DND-41 (cell line): ENCODE data around the gene GPR15.

Experiments
- ATAC-seq: fragments of 200-7000 bp; cut with Tn5 transposase; 3 replicates; pipeline ENCODE4 v1.9.1; 2021; ENCODE audit warnings: low read depth; ENCODE audit not compliant: insufficient read depth
- DNase-seq: peaks from one replicate; pipeline ENCODE4 v3.0.0-alpha.2; 2020
- H2AFZ ChIP-seq: 2 replicates; pipeline ENCODE4 v1.6.0; 2012; ENCODE audit warnings: low read depth, low read length
- H3K27ac ChIP-seq: 2 replicates; pipeline ENCODE4 v1.5.1; 2012; ENCODE audit warnings: low read length, inconsistent platforms
- H3K27me3 ChIP-seq: fragments of 200-600 bp; sonication (generic); 2 replicates; pipeline ENCODE4 v1.6.0; 2012; ENCODE audit warnings: low read length, mild to moderate bottlenecking, inconsistent platforms; ENCODE audit not compliant: insufficient read depth, poor library complexity
- H3K36me3 ChIP-seq: 2 replicates; pipeline ENCODE4 v1.5.1; 2012; ENCODE audit warnings: low read length, inconsistent platforms; ENCODE audit not compliant: insufficient read depth
- H3K4me1 ChIP-seq: 2 replicates; pipeline ENCODE4 v1.5.1; 2012; ENCODE audit warnings: mild to moderate bottlenecking, low read length; ENCODE audit not compliant: insufficient read depth
- H3K4me2 ChIP-seq: 2 replicates; pipeline ENCODE4 v1.6.0; 2012; ENCODE audit warnings: mild to moderate bottlenecking, moderate library complexity, low read length, inconsistent platforms; ENCODE audit not compliant: insufficient read depth
- H3K4me3 ChIP-seq, 2 experiments: fragments of 200-600 bp in 1 of 2; shearing (Covaris generic) in 1 of 2; 2 replicates each; pipeline ENCODE4 v1.5.1; 2012 to 2016; ENCODE audit warnings: inconsistent platforms in 2 of 2, low read length in 2 of 2, mild to moderate bottlenecking in 2 of 2, low read depth in 1 of 2, moderate library complexity in 1 of 2
- H3K79me2 ChIP-seq: 2 replicates; pipeline ENCODE4 v1.6.0; 2012; ENCODE audit warnings: low read length, inconsistent platforms; ENCODE audit not compliant: insufficient read depth
- H3K9ac ChIP-seq: 2 replicates; pipeline ENCODE4 v1.6.0; 2012; ENCODE audit warnings: low read depth, mild to moderate bottlenecking, inconsistent platforms, low read length, moderate library complexity
- H3K9me3 ChIP-seq: 2 replicates; pipeline ENCODE4 v1.5.1; 2012; ENCODE audit warnings: low read length, moderate library complexity, mild to moderate bottlenecking, inconsistent platforms; ENCODE audit not compliant: insufficient read depth, severe bottlenecking
- H4K20me1 ChIP-seq: 2 replicates; pipeline ENCODE4 v1.6.0; 2012; ENCODE audit warnings: low read length; ENCODE audit not compliant: insufficient read depth
- CTCF ChIP-seq: IDR thresholded peaks from 2 replicates; pipeline ENCODE4 v1.5.1; 2012; ENCODE audit warnings: borderline replicate concordance, low read length, moderate library complexity, mild to moderate bottlenecking; ENCODE audit not compliant: poor library complexity, severe bottlenecking; ENCODE audit errors: extremely low read depth
- EZH2 ChIP-seq: IDR thresholded peaks from 3 replicates; pipeline ENCODE4 v1.6.1; 2012; ENCODE audit warnings: borderline replicate concordance, low read depth, mild to moderate bottlenecking, moderate library complexity, low read length, inconsistent platforms; ENCODE audit not compliant: severe bottlenecking

Gene GPR15

GRCh38 chr3:98553021-98553563, 21.3 kb downstream of the GPR15 start:
- no peak overlapping the region for H3K27ac ChIP-seq
- H3K27me3 ChIP-seq, result peaks cover 10% of the 10 kb centered on the region
- no peak overlapping the region for H2AFZ ChIP-seq
- DNase-seq (no peak), ATAC-seq (no peak)
- no peaks in the 10 kb centered on the region for H3K79me2 ChIP-seq
- TF ChIP-seq EZH2 (no peak), CTCF (no peak)
- H3K4me3 ChIP-seq, result no peak overlapping the region
- H3K4me2 ChIP-seq, result no peak overlapping the region
- H3K9ac ChIP-seq, result no peak overlapping the region
- no peaks in the 10 kb centered on the region for H4K20me1 ChIP-seq
- no peaks in the 10 kb centered on the region for H3K4me1 ChIP-seq
- H3K9me3 ChIP-seq, result no peaks in the 10 kb centered on the region
- no peaks in the 10 kb centered on the region for H3K36me3 ChIP-seq

GRCh38 chr3:98553753-98554152, 22.0 kb downstream of the GPR15 start:
- Histone ChIP-seq H3K27me3 (peaks cover 11% of the 10 kb centered on the region), H3K9me3 (no peaks in the 10 kb centered on the region), H3K79me2 (no peaks in the 10 kb centered on the region), H3K9ac (no peak overlapping the region), H3K4me3 (no peak overlapping the region), H3K36me3 (no peaks in the 10 kb centered on the region), H3K27ac (no peak overlapping the region), H3K4me1 (no peaks in the 10 kb centered on the region), H2AFZ (no peak overlapping the region), H4K20me1 (no peaks in the 10 kb centered on the region), H3K4me2 (no peak overlapping the region)
- ATAC-seq, result peak; percentile 59
- TF ChIP-seq EZH2 (no peak), CTCF (no peak)
- no peak for DNase-seq

- DNase-seq, result no peak
- no peaks in the 10 kb centered on the region for H3K79me2 ChIP-seq
- no peaks in the 10 kb centered on the region for H3K36me3 ChIP-seq
- no peak for ATAC-seq
- H3K27me3 ChIP-seq, result peaks cover 9% of the 10 kb centered on the region
- H3K9me3 ChIP-seq, result no peaks in the 10 kb centered on the region
- H4K20me1 ChIP-seq, result no peaks in the 10 kb centered on the region
- no peak overlapping the region for H2AFZ ChIP-seq
- no peak overlapping the region for H3K27ac ChIP-seq
- TF ChIP-seq CTCF, result no peak
- TF ChIP-seq EZH2, result no peak
- H3K9ac ChIP-seq, result no peak overlapping the region
- no peaks in the 10 kb centered on the region for H3K4me1 ChIP-seq
- H3K4me2 ChIP-seq, result no peak overlapping the region
- H3K4me3 ChIP-seq, result no peak overlapping the region
Measured at GRCh38 chr3:98554580-98554979, 22.8 kb downstream of the GPR15 start.

- no peak overlapping the region for H3K9ac ChIP-seq
- no peaks in the 10 kb centered on the region for H4K20me1 ChIP-seq
- no peak overlapping the region for H3K4me3 ChIP-seq
- no peak for DNase-seq
- TF ChIP-seq EZH2 (no peak), CTCF (no peak)
- no peak overlapping the region for H3K27ac ChIP-seq
- no peaks in the 10 kb centered on the region for H3K4me1 ChIP-seq
- no peak overlapping the region for H2AFZ ChIP-seq
- H3K9me3 ChIP-seq, result no peaks in the 10 kb centered on the region
- ATAC-seq, result no peak
- peaks cover 9% of the 10 kb centered on the region for H3K27me3 ChIP-seq
- no peaks in the 10 kb centered on the region for H3K79me2 ChIP-seq
- H3K36me3 ChIP-seq, result no peaks in the 10 kb centered on the region
- no peak overlapping the region for H3K4me2 ChIP-seq
Measured at GRCh38 chr3:98555025-98555379, 23.2 kb downstream of the GPR15 start.
